Islet precursor cell (in vitro differentiated cells): ENCODE data around the gene PLXDC2.
"Not testable (repeated sequence)": the region's sequence is repeated elsewhere in the genome, so short reads cannot be mapped to it uniquely, and the experiment has no call there.

Experiments
- DNase-seq: peaks from one replicate; pipeline ENCODE4 v3.0.0-alpha.2; 2018

Gene PLXDC2

GRCh38 chr10:20132816-20133215 lies 316.6 kb downstream of the PLXDC2 start:
- no peak for DNase-seq

DNA sequence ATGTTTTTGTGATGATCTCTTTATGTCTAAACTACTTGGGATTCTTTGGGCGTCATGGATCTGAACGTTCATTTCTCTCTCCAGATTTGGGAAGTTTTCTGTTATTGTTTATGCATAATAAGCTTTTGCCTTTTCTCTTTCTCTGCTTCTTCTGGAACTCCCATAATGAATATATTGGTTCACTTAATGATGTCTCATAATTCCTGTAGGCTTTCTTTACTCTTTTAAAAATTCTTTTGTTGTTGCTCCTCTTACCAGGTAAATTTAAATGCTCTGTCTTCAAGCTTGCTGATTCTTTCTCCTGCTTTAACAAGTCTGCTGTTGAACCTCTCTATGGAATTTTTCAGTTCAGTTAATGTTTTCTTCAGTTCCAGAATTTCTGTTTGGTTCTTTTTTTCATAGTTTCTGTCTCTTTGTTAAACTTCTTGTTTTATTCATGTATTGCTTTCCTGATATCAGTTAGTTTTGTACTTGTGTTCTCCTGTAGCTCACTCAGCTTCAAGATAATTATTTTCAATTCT lies 317.5 kb downstream of the PLXDC2 start:
- DNase-seq: no peak

GRCh38 chr10:20142311-20142710 lies 326.1 kb downstream of the PLXDC2 start:
- no peak for DNase-seq

- no peak for DNase-seq
Measured at GRCh38 chr10:20144268-20144667, 328.0 kb downstream of the PLXDC2 start.

DNA sequence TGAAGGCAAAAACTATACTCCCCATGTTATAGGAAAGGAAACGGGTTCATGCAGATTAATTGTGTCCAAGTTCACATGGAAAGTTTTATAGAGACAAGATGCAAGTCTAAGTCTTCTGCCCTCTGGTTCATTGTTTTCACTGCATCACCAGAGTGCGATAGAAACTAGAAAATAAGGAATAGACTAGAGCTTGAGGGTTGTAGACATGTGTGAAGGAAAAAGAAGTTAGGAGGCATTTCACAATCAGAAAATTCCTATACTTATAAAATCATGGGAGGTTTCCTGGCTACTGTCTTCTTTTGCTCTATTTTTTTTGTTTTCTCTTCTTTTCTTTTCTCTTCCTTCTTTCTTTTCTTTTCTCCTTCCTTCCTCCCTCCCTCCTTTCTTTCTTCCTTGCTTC lies 329.8 kb downstream of the PLXDC2 start:
- DNase-seq: no peak

- peak; percentile 58 for DNase-seq
Measured at GRCh38 chr10:20147684-20148083, 331.5 kb downstream of the PLXDC2 start.

DNA sequence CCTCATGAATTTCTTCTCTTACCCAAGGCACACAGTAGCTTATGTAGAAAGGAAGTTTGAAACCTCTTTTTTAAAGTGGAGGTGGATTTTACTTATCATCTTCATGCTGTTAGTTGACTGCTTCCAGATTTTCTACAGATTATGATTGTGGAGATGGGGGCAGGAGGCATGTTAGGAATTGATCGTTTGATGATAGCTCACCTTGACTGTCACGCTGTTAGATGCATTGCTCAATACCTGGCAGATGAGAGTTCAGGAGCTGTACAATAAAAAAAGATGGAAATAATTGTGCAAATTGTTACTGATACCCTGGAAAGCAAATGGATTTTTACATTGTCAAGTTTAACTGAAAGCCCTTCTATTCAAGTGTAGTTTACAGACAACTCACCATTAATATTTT lies 340.3 kb downstream of the PLXDC2 start:
- no peak for DNase-seq

GRCh38 chr10:20157314-20157713 lies 341.1 kb downstream of the PLXDC2 start:
- DNase-seq: no peak

GRCh38 chr10:20158086-20158485 lies 341.9 kb downstream of the PLXDC2 start:
- DNase-seq: no peak

GRCh38 chr10:20162123-20162522 lies 345.9 kb downstream of the PLXDC2 start:
- no peak for DNase-seq

DNA sequence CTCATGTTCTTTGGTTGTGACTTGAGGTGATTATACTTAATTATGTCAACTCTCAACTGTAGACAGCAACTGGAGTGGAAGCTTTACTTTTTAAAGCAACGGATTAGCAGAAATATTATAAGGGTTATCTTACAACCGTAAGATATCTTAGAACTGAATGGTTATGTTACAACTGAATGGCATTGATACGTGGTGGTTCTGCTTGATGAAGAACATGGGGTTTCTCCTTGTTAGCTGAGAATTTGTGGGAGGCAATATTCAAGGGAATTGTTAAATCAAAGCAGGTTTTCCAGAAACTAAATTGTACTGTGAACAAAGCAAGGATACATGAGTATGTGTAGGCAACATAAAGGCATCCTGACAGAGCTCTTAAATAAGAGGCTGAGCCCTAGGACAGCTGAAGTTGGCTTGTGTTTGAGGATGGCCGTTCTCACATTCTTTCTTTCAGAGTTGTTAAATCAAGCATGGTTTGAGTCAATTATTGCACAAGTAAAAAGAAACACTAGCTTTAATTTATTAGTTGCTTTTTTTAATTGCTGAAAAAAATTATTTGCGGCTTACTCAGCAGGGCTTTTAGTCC lies 350.0 kb downstream of the PLXDC2 start:
- DNase-seq: no peak

DNA sequence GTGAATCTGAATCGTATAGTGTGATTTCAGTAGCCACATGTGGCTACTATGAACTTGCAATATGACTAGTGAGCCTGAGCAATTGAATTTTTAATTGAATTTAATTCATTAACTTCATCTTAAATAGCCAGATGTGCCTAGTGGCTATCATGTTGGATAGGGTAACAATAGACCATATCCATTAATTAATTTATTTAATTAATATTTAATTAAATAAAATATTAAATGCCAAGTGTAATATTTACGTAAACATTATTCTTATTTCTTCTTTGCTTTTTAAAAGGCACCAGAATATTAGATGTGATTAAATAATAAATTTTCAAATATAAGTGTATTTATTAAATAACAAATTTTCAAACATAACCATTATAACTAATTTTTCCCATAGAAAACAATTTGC lies 354.4 kb downstream of the PLXDC2 start:
- no peak for DNase-seq

GRCh38 chr10:20173046-20173445 lies 356.8 kb downstream of the PLXDC2 start:
- DNase-seq: no peak

DNA sequence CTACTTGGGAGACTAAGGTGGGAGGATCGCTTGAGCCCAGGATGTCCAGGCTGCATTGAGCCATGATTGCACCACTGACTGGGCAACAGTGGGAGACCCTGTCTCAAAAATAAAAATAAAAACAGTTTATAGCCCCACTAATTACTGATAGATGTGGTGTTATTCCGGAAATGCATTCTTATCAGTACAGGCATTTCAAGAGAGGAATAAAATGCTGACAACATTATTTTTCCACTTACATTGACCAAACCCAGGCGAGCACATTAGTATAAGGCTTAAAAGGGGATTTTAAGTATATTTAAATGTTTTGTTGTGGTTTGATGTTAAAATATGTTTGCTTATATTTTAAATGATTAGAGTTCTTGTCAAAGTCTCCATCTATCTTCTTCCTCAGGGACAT lies 359.5 kb downstream of the PLXDC2 start:
- DNase-seq: no peak

DNA sequence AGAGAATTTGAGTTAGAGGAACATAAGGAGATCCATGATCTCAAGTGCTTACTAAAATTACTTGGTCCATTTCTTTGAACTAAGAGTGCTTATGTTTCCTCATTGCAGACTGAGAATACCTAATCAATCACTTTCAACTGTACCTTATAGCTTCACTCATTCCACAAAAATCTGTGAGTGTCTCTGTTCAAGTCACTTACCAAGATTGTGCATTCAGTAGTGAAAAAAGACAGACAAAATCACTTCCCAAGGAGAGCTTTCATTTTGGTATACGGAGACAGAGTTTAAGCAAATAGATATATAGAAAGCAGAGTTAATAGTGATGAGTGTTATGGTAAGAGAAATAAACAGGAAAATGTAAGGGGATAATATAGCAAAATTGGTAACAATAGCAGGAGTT lies 364.5 kb downstream of the PLXDC2 start:
- DNase-seq: no peak

- no peak for DNase-seq
Measured at GRCh38 chr10:20181434-20181833, 365.2 kb downstream of the PLXDC2 start.

DNA sequence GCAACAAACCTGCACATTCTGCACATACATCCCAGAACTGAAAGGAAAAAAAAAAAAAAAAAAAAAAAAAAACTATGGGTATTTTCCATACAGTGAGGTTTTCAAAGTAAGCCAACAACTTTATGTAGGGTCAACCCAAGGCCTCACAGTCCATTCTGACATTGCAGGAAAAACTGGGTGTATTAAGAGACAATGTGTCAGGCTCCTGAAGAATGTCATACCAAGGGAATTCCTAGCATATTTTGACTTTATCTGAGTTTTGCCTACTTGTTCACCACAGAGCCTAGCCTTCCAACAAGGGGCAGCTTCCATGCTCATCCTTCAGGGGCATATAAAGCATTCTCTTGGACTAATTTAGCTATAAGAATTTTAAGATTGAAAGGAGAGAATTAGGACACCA lies 368.9 kb downstream of the PLXDC2 start:
- peak; percentile 59 for DNase-seq

- DNase-seq: not testable (repeated sequence)
Measured at GRCh38 chr10:20191392-20191791, 375.2 kb downstream of the PLXDC2 start.

DNA sequence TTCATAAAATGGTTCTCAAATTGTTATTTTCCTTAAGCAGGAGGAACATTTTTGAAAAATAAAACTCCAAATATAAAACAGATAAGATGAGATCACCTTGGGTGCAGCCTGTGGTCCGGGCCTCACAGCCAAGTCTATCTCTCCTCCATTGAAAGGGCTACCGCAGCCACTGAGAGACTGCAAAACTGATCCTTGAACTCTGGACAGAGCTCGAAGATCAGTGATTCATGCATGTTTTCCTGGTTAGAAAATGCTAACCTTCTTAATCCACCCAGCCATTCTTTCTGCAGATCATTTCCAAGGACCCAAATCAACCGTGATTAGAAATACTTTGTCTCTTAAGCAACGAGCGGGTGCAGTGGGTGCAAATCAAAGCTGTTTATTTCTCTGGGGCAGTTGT lies 378.8 kb downstream of the PLXDC2 start:
- no peak for DNase-seq

- DNase-seq: no peak
Measured at GRCh38 chr10:20200758-20201157, 384.5 kb downstream of the PLXDC2 start.

DNA sequence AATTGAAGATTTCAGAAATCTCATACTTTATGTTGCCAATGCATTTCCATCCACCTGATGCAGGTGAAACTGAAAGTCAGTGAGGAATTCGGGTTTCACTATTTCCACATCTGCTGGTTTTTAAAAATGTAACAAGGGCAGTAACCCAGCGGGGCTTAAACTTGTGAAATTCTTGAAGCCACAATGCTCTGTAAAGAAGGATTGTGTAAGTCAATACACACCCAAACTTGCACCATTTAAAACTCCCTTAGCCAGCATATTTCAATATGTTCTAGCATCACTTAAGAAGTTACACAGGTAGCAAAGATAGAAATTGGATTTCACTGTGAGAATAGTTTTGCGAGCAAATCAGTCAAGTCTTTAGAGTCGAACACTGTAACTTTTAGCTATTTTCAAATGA lies 386.1 kb downstream of the PLXDC2 start:
- DNase-seq: no peak

DNA sequence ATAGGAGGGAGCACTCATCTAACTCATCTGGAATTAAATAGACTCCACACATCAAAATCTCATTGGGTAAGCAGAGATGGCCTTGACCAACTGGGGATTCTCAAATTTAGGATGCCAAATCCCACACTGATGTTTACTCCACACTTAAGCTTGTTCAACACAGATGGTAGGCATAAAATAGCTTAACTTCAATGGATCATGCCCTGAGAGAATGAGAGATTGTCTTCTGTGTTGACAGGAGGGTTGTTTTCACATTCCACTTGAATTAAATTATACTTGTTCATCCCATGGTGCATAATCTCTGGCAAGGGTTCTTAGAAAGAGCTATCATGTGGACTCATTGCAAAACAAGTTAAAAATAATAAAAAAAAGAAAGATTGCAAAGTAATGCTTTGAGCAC lies 391.4 kb downstream of the PLXDC2 start:
- DNase-seq: no peak

- DNase-seq: not testable (repeated sequence)
Measured at GRCh38 chr10:20209098-20209497, 392.9 kb downstream of the PLXDC2 start.

GRCh38 chr10:20215547-20216152 lies 399.4 kb downstream of the PLXDC2 start:
- no peak for DNase-seq

DNA sequence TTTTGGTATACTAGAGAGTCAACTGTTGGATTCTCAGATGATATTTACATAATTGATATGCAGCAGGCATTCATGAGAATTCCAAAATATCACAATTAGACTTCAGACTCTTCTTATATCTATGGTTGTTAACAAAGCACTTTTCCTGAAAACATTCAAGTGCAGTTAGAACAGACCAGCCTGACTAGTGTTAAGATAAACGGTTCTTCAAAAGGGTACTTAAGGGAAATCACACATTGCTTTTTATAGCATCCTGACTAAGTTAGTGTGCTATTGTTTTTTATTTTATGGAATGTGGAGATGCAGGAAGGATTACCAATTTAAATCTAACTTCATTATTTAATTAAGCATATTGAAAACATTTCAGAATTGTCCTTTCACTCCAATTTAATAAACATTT lies 405.1 kb downstream of the PLXDC2 start:
- no peak for DNase-seq
